Thyroid gland (tissue), 4 donors: Measurements from ENCODE around the gene PARD3B. TPM values are rescaled to one million over a fixed set of nuclear protein-coding genes. Genes with fewer than 3 reads are reported as not detected.

ENCODE experiments used
- DNase-seq, 2 donors: peaks; one replicate each; pipeline ENCODE4 v3.0.0-alpha.2; 2019
- H3K27ac ChIP-seq, 3 donors: fragments of 200-600 bp; sonication (generic); 1 replicate in 2 of 3; 2 replicates in 1 of 3; pipeline ENCODE4 v1.5.1; 2016 to 2019; ENCODE audit warnings: mild to moderate bottlenecking in 1 of 3, moderate library complexity in 1 of 3
- H3K27me3 ChIP-seq: fragments of 200-600 bp; sonication (generic); one replicate; pipeline ENCODE4 v1.5.1; 2019
- H3K36me3 ChIP-seq, 2 donors: fragments of 200-600 bp; sonication (generic); one replicate each; pipeline ENCODE4 v1.5.1; 2016 to 2019
- H3K4me1 ChIP-seq, 2 donors: fragments of 200-600 bp; sonication (generic); one replicate each; pipeline ENCODE4 v1.5.1; 2017 to 2019
- H3K4me3 ChIP-seq, 3 donors: fragments of 200-600 bp; sonication (generic); replicated peaks in 1 of 3; 1 replicate in 2 of 3; 2 replicates in 1 of 3; pipeline ENCODE4 v1.5.1; 2016; ENCODE audit warnings: mild to moderate bottlenecking in 1 of 3
- H3K9me3 ChIP-seq: fragments of 200-600 bp; sonication (generic); one replicate; pipeline ENCODE4 v1.5.1; 2017
- POLR2A ChIP-seq, 2 donors: fragments of 450-650 bp; IDR thresholded peaks; one replicate each; pipeline ENCODE4 v1.6.1; 2017; ENCODE audit warnings: antibody characterized with exemption in 2 of 2, mild to moderate bottlenecking in 2 of 2, moderate library complexity in 1 of 2
- WGBS, 2 donors: methylation state at CpG; one replicate each; pipeline ENCODE4 v1.1.5; 2017; 5-methylcytosine and 5-hydroxymethylcytosine counted together
- intact Hi-C: fragments of 100-400 bp; cut with DNase I; formaldehyde crosslinking; loops from one replicate; pipeline ENCODE4 v1.15.1; 2023
- total RNA-seq, 4 donors: library from RNA; depleted of rRNA; stranded (reverse); fragments of >200 nt; gene quantifications; one replicate each; pipeline ENCODE4 v1.2.3, GENCODE V29; 2016
- TF ChIP-seq, protein P1 (sequence below), 6 experiments: fragments of 200-600 bp in 3 of 6; fragments of 450-650 bp in 3 of 6; sonication (generic) in 3 of 6; IDR thresholded peaks; one replicate each; pipeline ENCODE4 v1.5.1; 2016 to 2019; ENCODE audit warnings: antibody characterized with exemption in 6 of 6, mild to moderate bottlenecking in 2 of 6, inconsistent platforms in 1 of 6, moderate library complexity in 1 of 6

The PARD3B gene
- total RNA-seq, 4 donors from 2014 or later: 27.0 to 43.4 (median 34.6) TPM

DNA sequence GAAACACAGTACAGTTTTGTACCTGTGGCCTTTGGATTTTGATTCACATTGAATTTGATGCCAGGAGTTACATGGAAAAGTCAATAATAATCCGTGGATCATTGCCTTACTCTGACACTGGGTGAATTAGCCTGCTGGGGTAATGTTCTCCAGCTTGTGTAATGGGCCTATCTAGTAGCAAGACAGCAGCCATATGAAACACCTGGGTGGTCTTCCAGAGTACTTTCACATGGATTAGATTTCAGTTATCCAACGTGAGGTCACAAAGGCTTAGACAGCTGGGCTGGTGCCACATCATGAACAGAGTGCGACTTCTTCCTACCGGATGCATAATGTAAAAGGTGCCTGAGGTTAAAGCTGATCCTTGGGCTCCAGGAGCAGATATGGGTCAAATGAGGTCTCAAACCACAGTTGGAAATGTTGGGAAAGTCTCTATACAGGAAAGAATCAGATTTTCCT is 486.8 kb downstream of the PARD3B start:
- Histone ChIP-seq H3K4me1 (no peaks in the 10 kb centered on the region), H3K27ac (no peak overlapping the region), H3K36me3 (no peaks in the 10 kb centered on the region), H3K9me3 (no peaks in the 10 kb centered on the region), H3K4me3 (no peak overlapping the region), H3K27me3 (no peaks in the 10 kb centered on the region)
- intact Hi-C loops: no loop called here
- no peak for DNase-seq
- TF ChIP-seq POLR2A (IDR thresholded peaks at IDR 0.05): no peak
- TF ChIP-seq, protein P1, sequence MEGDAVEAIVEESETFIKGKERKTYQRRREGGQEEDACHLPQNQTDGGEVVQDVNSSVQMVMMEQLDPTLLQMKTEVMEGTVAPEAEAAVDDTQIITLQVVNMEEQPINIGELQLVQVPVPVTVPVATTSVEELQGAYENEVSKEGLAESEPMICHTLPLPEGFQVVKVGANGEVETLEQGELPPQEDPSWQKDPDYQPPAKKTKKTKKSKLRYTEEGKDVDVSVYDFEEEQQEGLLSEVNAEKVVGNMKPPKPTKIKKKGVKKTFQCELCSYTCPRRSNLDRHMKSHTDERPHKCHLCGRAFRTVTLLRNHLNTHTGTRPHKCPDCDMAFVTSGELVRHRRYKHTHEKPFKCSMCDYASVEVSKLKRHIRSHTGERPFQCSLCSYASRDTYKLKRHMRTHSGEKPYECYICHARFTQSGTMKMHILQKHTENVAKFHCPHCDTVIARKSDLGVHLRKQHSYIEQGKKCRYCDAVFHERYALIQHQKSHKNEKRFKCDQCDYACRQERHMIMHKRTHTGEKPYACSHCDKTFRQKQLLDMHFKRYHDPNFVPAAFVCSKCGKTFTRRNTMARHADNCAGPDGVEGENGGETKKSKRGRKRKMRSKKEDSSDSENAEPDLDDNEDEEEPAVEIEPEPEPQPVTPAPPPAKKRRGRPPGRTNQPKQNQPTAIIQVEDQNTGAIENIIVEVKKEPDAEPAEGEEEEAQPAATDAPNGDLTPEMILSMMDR (IDR thresholded peaks at IDR 0.05): no peak
- 71 to 74% methylated on average over 4 of the region's 4 CpGs for WGBS, 2 donors

DNA sequence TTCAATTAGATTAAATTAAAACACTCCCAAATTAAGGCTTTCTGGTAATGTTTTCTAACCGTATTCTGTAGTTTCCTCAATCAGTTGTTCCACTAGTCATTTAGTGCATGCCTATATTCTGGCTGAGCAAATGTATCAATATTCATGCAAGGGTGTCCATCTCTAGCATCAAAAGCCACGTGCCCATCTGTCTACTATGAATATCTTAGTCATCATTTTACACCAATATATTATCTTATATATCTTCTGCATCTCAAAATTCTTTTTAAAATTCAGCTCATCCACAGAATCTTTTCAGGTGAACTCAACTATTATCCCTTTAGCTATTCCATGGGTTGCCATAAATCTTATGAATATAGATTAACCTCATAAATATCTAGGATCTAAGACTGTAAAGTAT is 488.2 kb downstream of the PARD3B start:
- H3K27me3 ChIP-seq: no peaks in the 10 kb centered on the region
- no peak overlapping the region for H3K4me3 ChIP-seq
- intact Hi-C loops: no loop called here
- H3K36me3 ChIP-seq: no peaks in the 10 kb centered on the region
- no peak for DNase-seq
- no peak overlapping the region for H3K27ac ChIP-seq
- H3K9me3 ChIP-seq: no peaks in the 10 kb centered on the region
- TF ChIP-seq POLR2A (IDR thresholded peaks at IDR 0.05): no peak
- TF ChIP-seq, protein P1 (IDR thresholded peaks at IDR 0.05): no peak
- WGBS, 2 donors: 93% methylated on average over 2 of the region's 2 CpGs
- H3K4me1 ChIP-seq: no peaks in the 10 kb centered on the region

DNA sequence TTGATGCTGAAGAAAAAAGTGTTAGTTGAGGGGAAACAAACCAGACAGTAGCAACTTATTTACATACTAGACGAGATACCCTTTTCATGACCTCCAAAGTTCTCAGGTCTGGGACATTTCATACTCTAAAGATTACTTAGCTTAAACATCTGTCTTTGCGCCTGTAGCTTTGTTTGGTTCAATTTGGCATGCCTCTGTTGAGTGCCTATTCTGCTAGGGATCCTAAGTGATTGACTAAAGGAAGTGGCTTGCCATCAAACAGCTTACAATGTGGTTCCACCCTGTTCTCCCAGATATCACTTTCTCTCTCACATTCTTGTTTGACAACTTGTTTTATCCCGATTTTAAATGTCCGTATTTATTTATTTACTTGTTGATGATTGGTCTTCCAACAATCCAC is 488.8 kb downstream of the PARD3B start:
- DNase-seq: no peak
- TF ChIP-seq, protein P1 (IDR thresholded peaks at IDR 0.05): no peak
- no peak for TF ChIP-seq POLR2A (IDR thresholded peaks at IDR 0.05)
- Histone ChIP-seq H3K9me3 (no peaks in the 10 kb centered on the region), H3K4me3 (no peak overlapping the region), H3K27ac (no peak overlapping the region), H3K36me3 (no peaks in the 10 kb centered on the region), H3K4me1 (no peaks in the 10 kb centered on the region), H3K27me3 (no peaks in the 10 kb centered on the region)
- intact Hi-C loops: no loop called here
- WGBS, 2 donors: 83 to 84% methylated on average over 4 of the region's 4 CpGs

DNA sequence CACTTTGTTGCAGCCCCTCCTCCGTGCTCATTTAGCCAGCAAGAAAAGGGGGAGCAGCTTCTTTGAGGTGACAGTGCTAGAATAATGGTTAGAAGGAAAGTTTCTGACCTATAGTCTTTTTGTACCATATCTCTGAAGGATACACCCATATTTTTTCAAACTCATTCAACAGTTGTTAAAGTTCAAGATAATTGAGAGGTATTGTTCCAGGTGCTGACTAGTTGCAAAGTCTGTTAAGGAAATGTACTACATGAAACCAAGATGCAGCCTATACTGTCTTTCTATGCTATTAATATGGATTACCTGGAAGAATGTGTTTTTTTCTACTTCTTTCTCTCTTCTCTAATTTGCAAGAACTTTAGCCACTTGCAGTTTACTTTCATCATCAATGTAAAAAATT is 495.0 kb downstream of the PARD3B start:
- no peak for TF ChIP-seq POLR2A (IDR thresholded peaks at IDR 0.05)
- TF ChIP-seq, protein P1 (IDR thresholded peaks at IDR 0.05): no peak
- WGBS, 2 donors: 97 to 100% methylated on average over 1 of the region's 1 CpG

DNA sequence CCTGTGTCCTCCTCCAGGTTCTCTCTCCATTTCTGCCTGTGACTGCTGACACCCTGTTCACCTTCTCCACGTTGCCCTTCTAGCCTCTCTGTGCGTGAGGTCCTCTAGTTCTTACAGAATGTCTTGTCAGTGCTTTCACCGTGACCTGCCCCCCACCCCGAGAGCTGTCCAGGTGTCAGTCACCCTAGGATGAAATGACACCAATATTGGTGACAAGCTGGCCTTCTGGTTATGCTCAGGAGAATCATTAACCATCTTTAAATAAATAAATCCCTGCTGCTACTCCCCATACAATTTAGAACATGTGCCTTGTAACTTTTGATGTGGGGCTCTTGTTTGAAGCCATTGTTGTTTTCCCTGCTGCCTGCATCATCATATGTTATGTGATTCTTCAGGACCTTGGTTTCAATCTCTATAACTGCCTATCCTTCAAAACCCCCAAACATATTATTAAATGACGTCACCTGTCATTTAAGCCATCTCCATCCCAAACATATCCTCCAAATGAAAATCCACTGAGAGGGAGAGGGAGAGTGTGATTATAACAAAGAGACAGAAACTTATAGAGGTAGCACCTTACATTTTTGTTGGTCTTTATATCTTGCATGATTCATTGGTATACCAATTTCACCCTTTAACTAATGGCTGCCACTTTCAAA is 496.3 kb downstream of the PARD3B start:
- Histone ChIP-seq H3K36me3 (no peaks in the 10 kb centered on the region), H3K27me3 (no peaks in the 10 kb centered on the region), H3K4me3 (no peak overlapping the region), H3K4me1 (no peaks in the 10 kb centered on the region), H3K27ac (no peak overlapping the region), H3K9me3 (no peaks in the 10 kb centered on the region)
- TF ChIP-seq, protein P1 (IDR thresholded peaks at IDR 0.05): no peak
- no peak for TF ChIP-seq POLR2A (IDR thresholded peaks at IDR 0.05)
- intact Hi-C loops: no loop called here
- 84 to 89% methylated on average over 5 of the region's 5 CpGs for WGBS, 2 donors
- DNase-seq: no peak

More for the DNA sequence above, 495.0 kb downstream of the PARD3B start:
- Histone ChIP-seq H3K9me3 (no peaks in the 10 kb centered on the region), H3K4me3 (no peak overlapping the region), H3K4me1 (no peaks in the 10 kb centered on the region), H3K36me3 (no peaks in the 10 kb centered on the region), H3K27me3 (no peaks in the 10 kb centered on the region), H3K27ac (no peak overlapping the region)
- intact Hi-C loops: no loop called here
- DNase-seq: no peak
